ENCODE results near the gene SLC9A1. TPM values are rescaled to one million over a fixed set of nuclear protein-coding genes. Genes with fewer than 3 reads are reported as not detected.

SLC9A1 gene
- total RNA-seq, 1 experiment from 2014 or later, result 21.7 TPM

DNA sequence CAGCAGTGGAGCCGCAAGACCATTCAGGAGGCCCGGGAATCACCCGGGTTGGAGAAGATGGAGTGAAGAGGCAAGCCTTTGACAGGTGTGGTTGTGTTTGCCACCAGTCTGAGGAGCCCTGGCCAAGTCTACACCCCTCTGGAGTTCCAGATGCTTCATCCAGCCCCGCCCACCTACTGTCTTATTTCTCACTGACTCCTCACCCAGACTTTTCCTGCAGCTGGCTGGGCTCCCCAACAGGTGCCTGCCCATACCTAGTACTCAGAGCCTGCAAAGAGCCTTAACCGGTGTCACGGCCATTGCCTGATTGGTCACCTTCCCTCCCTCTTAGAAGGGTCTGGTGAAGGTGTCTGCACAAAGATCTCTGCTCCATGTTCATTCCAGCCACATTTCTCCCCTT lies 16.0 kb downstream of the SLC9A1 start:
- Histone ChIP-seq H3K36me3 (ENCODE audit: control insufficient read depth in 1 of 2, insufficient read depth in 2 of 2, low read length in 2 of 2) (no peaks in the 10 kb centered on the region; a peak in 1 of 4 replicates), H3K9ac (ENCODE audit: low read length) (no peak overlapping the region), H3K4me1 (ENCODE audit: control insufficient read depth in 1 of 2, insufficient read depth in 2 of 2, low read length in 2 of 2) (peaks cover 40 to 42% of the 10 kb centered on the region in 2 experiments), H3K4me3 (replicated peaks in 1 of 2; ENCODE audit: low read depth in 1 of 2, low read length in 2 of 2) (no peak overlapping the region), H3K4me2 (ENCODE audit: low read length) (no peak overlapping the region), H3K27me3 (ENCODE audit: insufficient read depth, low read length) (no peaks in the 10 kb centered on the region), H4K20me1 (ENCODE audit: insufficient read depth) (no peaks in the 10 kb centered on the region), H3K9me3 (ENCODE audit: control insufficient read depth in 1 of 2, insufficient read depth in 1 of 2, low read depth in 1 of 2, low read length in 2 of 2) (no peaks in the 10 kb centered on the region), H3K27ac (ENCODE audit: low read depth, low read length) (no peak overlapping the region), H2AFZ (ENCODE audit: low read depth, low read length, poor library complexity, severe bottlenecking) (no peak overlapping the region), H3K79me2 (ENCODE audit: insufficient read depth, low read length) (peaks cover 46% of the 10 kb centered on the region), H3K9me2 (ENCODE audit: insufficient read depth) (no peaks in the 10 kb centered on the region)
- RAD21 ChIA-PET (ENCODE audit: low non-redundant PET in 1 of 2, low total read pairs in 2 of 2, uncharacterized antibody in 2 of 2, unreplicated experiment in 2 of 2), result no interaction called here
- BruUV-seq (replicated peaks), result no TSS peak
- no peak for TF ChIP-seq ZFX (IDR thresholded peaks at IDR 0.05)
- TF ChIP-seq, protein P1, sequence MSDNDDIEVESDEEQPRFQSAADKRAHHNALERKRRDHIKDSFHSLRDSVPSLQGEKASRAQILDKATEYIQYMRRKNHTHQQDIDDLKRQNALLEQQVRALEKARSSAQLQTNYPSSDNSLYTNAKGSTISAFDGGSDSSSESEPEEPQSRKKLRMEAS (IDR thresholded peaks at IDR 0.05), result no peak
- TF ChIP-seq CEBPB (IDR thresholded peaks at IDR 0.05; ENCODE audit: low read depth), result no peak
- TF ChIP-seq ELF1 (IDR thresholded peaks at IDR 0.05; ENCODE audit: borderline replicate concordance, low read depth), result no peak
- TF ChIP-seq, protein P2, sequence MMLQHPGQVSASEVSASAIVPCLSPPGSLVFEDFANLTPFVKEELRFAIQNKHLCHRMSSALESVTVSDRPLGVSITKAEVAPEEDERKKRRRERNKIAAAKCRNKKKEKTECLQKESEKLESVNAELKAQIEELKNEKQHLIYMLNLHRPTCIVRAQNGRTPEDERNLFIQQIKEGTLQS (IDR thresholded peaks at IDR 0.05), result no peak
- TF ChIP-seq EZH2phosphoT487 (IDR thresholded peaks at IDR 0.05; ENCODE audit: borderline replicate concordance), result no peak
- no peak for TF ChIP-seq SIN3A (IDR thresholded peaks at IDR 0.05; ENCODE audit: low read depth)
- no peak for TF ChIP-seq ZNF274 (IDR thresholded peaks at IDR 0.05; ENCODE audit: low read depth, low read length)
- TF ChIP-seq RAD21 (IDR thresholded peaks at IDR 0.05; ENCODE audit: low read depth), result no peak
- TF ChIP-seq CBX3 (IDR thresholded peaks at IDR 0.05; ENCODE audit: low read depth), result no peak
- no peak for TF ChIP-seq EGR1 (IDR thresholded peaks at IDR 0.05; ENCODE audit: low read depth)
- no peak for TF ChIP-seq SP1 (IDR thresholded peaks at IDR 0.05; ENCODE audit: low read depth)
- TF ChIP-seq EZH2 (IDR thresholded peaks at IDR 0.05), result no peak
- TF ChIP-seq, protein P3, sequence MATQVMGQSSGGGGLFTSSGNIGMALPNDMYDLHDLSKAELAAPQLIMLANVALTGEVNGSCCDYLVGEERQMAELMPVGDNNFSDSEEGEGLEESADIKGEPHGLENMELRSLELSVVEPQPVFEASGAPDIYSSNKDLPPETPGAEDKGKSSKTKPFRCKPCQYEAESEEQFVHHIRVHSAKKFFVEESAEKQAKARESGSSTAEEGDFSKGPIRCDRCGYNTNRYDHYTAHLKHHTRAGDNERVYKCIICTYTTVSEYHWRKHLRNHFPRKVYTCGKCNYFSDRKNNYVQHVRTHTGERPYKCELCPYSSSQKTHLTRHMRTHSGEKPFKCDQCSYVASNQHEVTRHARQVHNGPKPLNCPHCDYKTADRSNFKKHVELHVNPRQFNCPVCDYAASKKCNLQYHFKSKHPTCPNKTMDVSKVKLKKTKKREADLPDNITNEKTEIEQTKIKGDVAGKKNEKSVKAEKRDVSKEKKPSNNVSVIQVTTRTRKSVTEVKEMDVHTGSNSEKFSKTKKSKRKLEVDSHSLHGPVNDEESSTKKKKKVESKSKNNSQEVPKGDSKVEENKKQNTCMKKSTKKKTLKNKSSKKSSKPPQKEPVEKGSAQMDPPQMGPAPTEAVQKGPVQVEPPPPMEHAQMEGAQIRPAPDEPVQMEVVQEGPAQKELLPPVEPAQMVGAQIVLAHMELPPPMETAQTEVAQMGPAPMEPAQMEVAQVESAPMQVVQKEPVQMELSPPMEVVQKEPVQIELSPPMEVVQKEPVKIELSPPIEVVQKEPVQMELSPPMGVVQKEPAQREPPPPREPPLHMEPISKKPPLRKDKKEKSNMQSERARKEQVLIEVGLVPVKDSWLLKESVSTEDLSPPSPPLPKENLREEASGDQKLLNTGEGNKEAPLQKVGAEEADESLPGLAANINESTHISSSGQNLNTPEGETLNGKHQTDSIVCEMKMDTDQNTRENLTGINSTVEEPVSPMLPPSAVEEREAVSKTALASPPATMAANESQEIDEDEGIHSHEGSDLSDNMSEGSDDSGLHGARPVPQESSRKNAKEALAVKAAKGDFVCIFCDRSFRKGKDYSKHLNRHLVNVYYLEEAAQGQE (IDR thresholded peaks at IDR 0.05; ENCODE audit: low read depth), result no peak
- ATAC-seq (no peak), DNase-seq (ENCODE audit: low read depth, low spot score) (no peak)
- CTCF ChIA-PET, result no interaction called here
- POLR2A ChIA-PET, result no interaction called here
- intact Hi-C loops (cut with micrococcal nuclease), result no loop called here
